Fibroblast of skin of scalp (primary cell): Measurements from ENCODE around the gene INSYN2B.
A peak's percentile ranks its signal among the peaks of the same experiment; 100 is the strongest.

ENCODE experiments used
- DNase-seq: peaks from one replicate; pipeline ENCODE4 v3.0.0-alpha.2; 2013

The INSYN2B gene

DNA sequence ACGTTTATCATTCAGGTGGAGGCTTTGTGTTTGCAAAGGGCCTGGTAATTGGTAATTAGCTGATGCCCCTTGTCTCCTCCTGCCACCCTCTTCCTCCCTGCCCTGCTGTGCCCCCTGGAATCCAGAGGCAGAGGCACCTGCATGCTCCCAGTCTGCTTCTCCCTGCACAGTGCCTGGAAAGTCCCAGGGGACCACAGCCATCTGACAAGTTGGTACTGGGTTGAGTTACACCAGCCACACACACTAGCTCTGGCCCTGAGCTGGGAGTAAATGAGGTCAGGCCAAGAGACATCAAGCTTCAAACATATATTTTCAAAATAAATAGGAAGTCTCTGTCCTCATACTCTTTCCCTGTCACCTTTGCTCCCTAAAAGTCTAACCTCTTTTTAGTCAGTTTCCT lies 56.3 kb downstream of the INSYN2B start:
- DNase-seq = no peak

DNA sequence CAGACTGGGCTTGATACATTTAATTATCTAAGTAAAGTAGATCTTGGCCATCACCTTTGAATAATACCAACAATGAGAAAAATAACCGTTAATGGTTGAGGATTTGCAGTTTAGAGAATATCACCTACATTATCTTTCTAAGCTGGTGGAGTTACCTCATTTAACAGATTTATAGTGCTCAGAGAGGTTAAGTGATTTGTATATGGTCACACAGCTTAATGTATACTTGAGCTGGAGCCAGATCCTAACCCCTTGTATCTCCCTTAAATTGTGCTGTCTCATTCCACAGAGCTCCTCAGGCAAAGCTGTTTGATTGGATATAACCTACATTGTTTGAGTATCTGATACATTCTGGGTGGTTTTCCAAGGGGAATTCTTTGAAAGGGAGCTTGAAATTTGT lies 57.8 kb downstream of the INSYN2B start:
- DNase-seq = no peak

DNA sequence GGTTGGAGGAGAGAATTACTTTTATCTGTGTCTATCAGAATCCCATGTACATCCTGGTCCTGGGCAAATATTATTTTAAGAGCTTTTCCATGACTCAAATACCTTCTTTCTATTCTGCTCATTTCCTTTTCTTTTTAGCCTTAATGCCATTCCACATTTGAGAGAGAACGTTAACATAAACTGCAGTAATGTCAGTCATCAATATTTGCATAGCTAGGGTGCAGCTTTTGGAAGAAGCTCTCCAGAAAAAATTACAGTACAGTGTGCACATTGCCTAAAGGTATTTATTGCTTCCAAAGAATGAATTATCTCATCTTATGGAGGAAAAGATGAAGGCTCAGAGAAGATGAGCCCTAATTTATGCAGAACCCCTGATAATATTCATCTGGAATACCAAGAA lies 58.3 kb downstream of the INSYN2B start:
- no peak for DNase-seq

DNA sequence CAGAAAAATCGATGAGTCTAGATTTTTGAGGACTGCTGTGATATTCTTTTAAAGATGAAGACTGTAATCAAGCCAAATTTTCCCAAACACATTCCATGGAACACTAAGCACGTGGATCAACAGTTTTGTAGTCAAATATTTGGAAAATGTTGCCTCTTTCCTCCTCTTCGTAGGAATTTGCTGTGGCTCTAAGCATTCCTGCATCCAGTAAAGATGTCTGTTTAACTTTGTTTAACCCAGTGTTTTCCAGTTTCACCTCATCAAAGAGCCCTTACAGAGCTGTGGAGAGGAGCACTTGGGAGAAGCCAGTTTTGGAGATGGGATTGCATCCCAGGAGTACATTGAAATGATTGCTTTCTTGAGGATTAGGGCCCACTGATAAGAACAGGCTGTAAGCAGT lies 58.9 kb downstream of the INSYN2B start:
- DNase-seq = peak; percentile 41

DNA sequence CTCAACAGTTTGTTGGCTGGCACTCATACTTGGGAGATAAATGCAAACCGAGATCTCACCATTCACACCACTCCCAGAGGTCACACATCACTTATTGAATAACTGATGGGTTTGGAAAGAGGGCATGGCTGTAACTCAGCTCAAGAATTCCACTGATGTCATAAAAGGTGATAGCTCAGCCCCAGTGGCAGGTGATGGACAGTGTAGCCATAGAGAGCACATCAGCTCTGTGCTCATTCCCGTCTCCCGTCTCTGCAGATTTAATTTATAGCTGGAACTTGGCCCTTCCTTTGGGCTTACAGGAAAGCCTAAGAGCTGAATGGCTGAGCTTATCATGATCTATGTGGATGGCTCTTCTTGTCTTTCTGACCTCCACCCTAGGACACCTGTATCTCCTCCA lies 59.8 kb downstream of the INSYN2B start:
- DNase-seq = no peak

DNA sequence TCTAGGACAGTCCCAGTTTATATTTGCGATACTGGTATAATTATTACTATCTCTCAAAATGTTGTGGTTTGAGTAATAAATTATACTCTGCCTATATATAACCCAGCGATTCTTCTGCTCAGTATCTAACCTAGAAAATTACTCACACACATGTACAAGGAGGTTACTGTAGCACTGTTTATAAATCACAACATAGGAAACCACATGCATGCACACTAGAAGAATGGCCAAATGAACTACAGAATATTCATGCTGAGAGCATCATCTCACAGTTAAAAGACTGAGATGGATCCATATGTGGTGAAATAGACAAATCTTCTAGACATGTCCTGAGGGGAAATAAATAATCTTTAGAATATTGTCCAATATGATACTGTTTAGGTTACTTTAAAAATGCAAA lies 62.1 kb downstream of the INSYN2B start:
- no peak for DNase-seq

DNA sequence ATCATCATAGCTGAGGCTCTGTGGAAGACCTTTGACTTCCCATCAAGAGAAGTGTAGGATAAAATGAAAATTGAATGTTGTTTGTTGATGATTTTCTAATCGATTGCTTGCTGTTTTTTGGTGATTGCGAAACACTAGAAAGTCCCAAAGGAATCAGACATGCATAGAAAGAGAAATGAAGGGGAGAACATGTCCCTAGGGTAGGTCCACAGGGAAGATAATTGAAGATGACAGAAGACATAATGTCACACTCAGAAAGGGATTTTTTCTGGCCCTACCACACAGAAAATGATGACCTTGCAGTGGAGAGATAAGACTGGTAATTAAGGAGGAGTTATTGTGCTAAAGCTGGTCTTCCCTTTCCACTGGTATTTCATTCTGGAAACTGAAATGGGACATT lies 62.8 kb downstream of the INSYN2B start:
- no peak for DNase-seq

DNA sequence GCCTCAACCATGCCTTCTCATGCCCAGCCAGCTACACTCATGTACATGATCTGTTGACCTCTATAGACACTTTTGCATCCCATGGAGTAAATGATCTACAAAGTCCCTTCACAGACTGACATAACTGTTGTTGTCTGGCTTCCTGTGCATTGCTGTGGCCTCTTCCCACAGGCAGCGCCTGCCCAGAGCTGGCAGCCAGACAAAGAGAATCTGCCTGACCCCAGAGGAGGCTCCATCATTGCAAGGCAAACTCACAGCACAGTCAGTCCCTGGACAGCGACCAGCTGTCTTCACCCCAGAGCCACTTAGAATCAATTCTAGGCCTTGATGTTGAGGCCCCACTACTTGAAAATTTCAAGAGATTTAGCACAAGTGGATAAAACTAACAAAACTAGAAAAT lies 65.5 kb downstream of the INSYN2B start:
- peak; percentile 76 for DNase-seq

DNA sequence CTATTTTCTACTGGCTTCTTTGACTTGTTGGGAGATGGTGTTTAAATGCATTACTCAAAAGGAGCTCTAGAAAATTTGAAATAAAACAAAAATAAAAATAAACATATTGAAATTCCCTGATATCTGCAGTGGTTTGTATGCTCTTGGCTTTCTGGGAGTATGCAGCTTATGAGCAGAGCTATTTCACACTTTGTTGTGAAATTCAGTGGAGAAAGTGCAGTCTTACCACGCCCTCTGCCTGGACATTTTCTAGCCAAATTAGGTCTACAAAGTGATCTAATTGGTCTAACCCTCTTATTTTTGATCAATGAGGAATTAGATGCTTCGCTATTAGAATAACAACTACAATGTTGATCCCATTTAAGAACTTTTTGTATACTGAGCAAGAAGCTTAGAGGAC lies 66.8 kb downstream of the INSYN2B start:
- no peak for DNase-seq

DNA sequence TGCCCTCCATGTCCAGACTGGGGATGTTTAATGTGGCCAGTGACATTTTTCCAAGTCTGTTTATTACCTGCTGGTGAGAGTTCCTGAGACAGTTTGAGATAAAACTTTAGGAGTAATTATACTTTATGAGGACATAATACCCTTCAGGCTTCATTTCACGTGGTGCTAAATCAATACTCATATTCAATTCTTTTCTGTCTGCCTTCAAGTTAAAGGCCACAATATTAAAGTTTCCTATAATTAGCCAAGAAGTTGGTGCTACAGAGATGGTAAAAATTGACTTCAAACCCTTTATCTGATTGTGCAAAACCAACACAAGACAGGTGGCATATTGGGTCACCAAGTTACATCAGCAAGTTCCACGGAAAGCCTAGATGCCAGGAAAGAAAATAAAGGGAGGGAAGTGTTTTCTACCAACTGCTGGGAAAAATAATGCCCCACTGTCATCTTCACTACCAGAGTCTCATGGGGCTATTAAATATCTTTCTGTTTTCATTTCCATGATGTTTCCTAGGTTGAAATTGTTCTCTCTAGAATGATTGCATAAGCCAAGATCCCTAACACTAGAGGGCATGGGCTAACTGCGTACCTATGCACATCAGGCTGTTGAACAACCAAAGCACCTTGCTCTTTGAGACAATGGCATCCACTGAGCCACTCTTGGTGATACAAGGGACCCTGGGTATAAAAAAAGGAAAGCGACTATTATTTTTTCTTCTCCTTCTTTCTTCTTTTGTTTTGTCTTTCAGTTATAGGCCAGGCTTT lies 68.7 kb downstream of the INSYN2B start:
- DNase-seq = no peak

DNA sequence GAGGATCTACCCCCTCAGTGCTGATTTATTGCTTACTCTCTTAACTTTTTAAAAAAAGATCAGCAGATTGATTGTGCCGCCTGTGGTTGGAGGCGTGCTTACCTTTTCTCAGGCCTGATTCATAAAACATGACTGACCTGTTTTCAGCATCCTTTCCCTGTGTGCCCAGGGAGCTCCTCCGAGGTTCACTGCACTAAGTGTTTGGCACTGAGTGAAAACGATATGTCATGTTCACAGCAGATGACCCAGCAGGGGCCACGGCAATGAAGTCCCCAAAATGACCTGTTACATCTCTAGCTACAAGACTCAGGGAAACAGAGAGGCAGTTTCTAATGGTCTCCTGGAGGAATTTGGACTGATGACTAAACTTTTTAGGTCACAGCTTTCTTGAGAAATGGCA lies 69.9 kb downstream of the INSYN2B start:
- no peak for DNase-seq

DNA sequence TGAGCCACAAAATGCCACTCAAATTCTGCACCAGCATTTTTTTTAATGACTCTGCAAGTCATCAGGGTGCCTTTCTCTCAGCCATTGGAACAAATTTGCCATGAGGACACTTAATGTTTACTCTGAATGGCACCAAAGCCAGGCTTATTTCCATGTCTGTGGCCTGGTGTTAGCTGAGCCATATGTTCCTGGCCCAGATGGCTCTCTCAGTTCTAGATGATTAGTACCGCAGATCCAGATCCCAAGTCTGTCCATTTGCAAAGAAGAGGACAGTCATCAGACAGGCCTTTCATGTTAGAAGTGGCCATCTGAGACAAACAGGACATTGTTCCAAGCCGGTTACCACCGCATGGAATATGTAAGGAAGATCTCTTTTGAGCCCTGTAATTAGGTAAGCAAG lies 70.3 kb downstream of the INSYN2B start:
- no peak for DNase-seq

DNA sequence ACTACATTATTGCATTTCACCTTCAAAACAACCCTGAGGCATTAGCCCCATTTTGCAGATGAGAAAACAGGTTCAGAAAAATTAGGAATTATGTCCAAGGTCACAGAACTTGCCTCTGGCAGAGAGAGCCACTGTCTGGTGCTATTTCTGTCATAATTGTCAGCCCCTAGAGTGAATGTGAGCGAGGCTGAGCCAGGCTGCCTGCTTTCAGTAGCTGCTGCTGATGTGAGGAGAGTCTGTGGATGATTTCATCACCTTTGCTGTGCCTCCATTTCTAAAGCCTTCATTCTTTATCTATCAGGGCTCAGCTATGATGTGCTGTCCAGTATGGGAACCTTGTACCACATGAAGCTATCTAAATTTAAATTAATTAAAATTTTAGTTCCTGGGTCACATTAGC lies 71.4 kb downstream of the INSYN2B start:
- no peak for DNase-seq

DNA sequence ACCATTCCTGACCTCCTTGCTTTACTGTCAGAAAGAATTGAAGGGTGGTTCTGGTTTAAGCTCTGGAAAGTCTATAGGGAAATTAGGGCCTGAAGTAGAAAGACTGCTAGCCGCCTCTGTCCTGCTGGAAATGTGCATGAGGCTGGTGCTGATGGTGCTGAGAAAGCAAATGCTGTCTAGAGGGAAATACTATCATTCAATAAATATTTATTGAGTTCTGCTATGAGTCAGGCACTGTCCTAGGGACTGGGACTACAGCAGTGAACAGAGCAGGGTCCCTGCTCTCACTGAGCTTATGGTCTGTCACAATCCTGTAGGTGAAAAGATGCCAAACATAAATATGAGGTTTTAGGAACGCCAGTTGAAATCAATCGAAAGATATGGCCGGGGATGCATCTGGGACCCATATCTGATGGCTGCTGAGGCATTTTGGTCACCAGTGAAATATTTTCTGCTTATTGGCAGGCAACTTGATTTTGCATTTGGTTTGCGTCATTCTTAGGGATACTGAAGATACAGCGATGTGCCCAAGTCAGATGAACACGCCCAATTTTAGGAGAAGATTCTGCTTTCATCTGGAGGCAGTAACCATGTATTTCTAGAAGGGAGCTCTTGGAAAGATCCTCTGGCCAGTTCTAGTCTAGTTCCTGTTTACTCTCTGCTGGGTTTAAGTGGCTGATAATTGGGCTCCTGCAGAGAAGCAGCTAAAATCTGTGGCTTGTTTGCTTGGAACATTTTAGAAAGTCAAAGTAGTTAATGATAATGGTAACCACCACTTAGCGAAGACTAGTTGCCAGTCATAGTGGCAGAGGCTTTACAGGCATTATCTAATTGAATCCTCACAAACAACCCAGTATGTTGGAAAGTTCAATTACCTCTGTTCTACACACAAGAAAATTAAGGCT lies 73.3 kb downstream of the INSYN2B start:
- DNase-seq = peak; percentile 21

DNA sequence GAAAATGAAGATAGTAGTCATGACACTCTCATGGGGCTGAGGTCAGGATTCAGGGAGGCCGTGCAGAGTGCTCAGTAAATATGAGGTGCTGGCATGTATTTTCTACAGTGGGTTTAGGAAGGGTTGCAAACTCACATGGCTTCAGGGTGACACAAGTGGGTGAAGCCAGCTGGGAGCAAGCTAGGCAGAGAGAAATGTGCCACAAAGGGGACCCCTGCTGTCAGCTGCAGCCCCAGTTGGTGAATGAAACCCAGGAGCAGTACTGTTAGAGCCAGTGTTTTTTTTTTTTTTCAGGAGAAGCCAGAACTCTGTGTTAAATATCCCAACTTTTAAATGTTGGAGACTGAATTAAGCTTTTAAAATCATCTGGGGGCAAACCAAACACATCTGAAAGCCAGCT lies 75.3 kb downstream of the INSYN2B start:
- no peak for DNase-seq

DNA sequence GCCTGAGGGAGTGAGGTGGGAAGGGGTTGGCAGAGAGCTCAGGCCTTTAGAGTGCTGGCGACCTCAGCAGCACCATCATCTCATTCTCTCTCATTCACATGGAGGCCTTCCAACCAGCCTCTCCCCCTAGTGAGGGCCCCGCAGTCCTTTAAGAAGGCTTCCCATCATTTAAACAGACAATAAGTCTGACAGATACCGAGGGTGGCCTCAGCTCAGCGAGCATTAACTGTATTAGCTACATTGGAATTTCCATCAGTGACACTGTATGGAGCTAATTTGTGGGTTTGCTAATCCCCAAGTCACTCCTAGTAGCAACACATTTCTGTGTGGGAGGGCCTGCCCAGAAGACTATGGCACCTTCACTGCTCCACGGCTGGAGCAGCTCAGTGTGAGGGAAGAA lies 75.8 kb downstream of the INSYN2B start:
- peak; percentile 31 for DNase-seq

DNA sequence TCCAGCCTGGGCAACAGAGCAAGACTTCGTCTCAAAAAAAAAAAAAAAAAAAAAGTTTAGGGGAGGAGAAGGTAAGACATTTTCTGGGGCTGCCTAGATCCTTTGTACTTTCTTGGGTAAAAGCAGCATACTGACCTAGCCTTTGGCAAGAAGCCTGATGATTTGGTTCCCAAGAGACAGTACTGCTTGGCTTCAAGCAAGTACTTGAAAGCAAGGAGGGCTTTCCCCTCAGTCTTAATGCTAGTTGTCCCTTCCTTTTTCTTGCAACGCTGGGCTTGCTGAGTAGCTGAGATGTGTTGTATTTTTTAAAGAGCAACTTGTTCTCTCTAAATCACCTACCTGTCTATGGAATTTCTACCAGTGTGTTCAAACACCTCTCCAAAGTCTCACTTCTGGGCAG lies 76.2 kb downstream of the INSYN2B start:
- DNase-seq = peak; percentile 67

DNA sequence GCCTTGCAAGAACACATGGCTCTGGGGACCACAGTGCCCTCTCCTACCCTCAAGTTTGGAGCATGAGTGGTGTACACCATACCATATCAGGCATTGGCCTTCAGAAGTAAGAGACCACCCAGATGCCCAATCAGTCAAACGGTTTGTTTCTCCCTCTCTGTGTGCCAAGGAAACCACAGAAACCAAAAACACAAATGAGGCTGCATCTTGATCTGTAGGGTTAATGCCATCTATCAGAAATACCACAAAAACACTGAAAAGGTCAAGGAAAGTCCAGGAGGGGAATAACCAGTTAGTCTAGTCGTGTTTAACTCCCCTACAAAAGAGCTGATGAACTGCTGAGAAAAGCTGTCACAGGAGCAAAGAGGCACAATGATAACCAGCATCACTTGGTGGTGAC lies 78.4 kb downstream of the INSYN2B start:
- DNase-seq = no peak

DNA sequence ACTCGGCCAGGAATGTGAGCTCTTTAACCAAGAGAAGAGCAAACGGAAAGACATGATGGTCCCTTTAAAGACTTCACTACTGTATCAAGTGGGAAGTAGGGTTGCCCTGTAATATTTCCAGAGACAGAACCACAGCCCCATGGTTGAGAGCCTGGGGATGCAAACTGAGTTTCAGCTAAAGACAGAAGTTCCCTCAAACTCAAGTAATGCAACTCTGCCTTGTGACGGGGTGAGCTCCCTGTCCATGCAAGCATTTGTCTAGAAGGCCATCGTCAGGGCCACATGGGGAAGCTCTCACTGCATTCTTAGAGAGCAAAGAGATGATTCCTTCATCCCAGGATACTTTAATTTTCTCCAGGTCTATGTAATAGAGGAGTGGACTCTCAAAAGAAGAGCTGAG lies 82.8 kb downstream of the INSYN2B start:
- no peak for DNase-seq

DNA sequence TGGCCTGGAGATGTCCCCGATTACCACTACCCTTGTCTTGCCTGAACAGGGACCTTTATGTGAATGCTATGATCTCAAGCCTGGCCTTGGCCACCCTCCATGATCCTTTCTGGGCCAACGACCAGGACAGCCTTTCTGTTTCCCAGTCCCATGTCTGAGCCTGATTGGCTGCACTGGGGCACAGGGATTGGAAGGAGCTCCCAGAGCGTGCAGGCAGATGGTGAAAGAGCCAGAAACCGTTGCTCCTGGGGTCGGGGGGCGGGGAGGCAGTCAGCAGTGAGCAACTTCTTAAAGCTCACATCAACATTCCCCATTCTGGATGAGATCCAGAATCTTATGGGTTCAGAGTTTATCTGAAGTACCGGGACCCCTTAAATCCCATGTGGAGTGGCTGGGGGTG lies 84.4 kb downstream of the INSYN2B start:
- DNase-seq = peak; percentile 53

DNA sequence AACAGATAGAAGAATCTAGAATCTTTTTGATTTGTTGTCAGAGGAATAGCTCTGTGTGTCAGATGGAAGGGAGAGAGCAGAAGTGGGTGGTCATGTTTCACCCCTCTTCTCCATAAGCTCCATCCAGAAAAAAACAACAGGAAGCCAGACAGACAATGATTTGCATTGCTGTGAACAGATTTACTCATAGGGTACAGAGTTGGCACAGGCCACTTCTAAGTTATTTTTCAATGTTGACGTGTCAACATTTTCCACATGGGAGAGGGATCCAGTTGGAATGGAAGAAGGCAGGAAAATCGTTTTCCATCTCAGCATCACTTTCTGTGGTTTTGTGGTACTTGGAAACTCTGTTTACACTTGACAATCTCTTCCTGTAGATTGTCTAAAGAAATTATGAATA lies 86.7 kb downstream of the INSYN2B start:
- peak; percentile 78 for DNase-seq

DNA sequence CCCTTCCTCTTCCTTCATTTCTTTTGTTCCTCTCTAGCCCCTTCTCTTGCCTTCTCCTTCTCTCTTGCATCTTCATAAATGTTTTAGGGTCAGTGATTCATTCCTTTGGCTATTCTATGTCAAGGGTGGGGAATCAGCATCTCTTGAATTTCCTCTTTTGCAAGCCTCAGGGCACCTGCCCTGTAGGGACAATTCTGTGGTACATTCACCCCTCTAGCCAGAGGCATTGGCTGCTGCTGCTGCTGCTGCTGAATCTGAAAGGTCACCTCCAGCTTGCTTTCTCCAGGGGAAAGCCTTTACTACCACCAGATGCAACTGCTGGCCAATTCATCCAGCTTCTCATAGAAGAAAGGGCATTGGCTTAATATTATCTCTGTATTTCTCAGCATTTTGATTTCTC lies 87.3 kb downstream of the INSYN2B start:
- DNase-seq = no peak

DNA sequence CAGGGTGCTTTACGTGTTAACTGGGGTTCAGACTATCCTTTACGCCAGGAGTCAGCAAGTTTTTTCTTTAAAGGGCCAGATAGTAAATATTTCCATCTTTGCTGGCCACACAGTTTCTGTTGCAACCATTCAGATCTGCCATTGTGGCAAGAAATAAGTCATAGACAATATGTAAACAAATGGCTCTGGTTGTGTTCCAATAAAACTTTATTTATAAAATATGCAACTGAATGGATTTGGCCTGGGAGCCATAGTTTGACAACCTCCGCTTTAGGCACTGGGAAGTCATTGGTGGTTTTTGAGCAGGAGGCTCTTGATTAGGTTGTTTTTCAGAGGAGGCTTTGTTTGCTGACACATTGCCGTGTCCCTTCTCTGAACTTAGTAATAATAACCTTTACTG lies 90.7 kb downstream of the INSYN2B start:
- DNase-seq = no peak

DNA sequence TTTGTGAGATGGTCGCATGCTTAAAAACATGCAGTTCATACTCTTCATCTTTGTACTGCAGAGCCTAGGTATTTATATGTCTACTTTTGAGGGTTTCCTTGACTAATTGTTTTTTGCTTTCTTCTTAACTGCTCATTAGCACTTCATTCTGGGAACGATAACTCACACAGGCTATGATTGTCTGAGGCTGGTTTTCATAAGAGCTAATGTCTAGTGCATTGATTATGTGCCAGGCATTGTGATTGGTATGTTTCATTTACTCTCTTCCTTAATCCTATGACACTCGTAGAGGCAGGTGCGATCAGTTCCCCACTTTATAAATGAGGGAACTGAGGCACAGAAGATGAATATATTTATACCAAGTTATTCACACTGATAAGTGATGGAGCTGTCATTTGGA lies 93.6 kb downstream of the INSYN2B start:
- no peak for DNase-seq
